ENCODE measurements around the gene GRK4.
"Not testable (repeated sequence)": the region's sequence is repeated elsewhere in the genome, so short reads cannot be mapped to it uniquely, and the experiment has no call there.

The GRK4 gene

GRCh38 chr4:2931512-2932301, 31.7 kb upstream of the GRK4 start:
- peak; percentile 88 to 89 for DNase-seq

- DNase-seq: no peak
Observed at GRCh38 chr4:2932321-2932950, 30.9 kb upstream of the GRK4 start.

GRCh38 chr4:2932951-2933565, 30.3 kb upstream of the GRK4 start:
- peak; percentile 13 to 52 for DNase-seq

GRCh38 chr4:2933566-2934076, 29.8 kb upstream of the GRK4 start:
- DNase-seq: no peak

GRCh38 chr4:2934077-2934812, 29.1 kb upstream of the GRK4 start:
- peak; percentile 73 to 82 for DNase-seq

GRCh38 chr4:2934813-2935761, 28.3 kb upstream of the GRK4 start:
- DNase-seq: peak; percentile 78 to 80

- no peak for DNase-seq
Observed at GRCh38 chr4:2935762-2936743, 27.3 kb upstream of the GRK4 start.

GRCh38 chr4:2936773-2937145, 26.6 kb upstream of the GRK4 start:
- no peak for DNase-seq

- DNase-seq: no peak
Observed at GRCh38 chr4:2937146-2937857, 26.1 kb upstream of the GRK4 start.

GRCh38 chr4:2937986-2938385, 25.4 kb upstream of the GRK4 start:
- no peak for DNase-seq

- not testable (repeated sequence) for DNase-seq
Observed at GRCh38 chr4:2938411-2938810, 25.0 kb upstream of the GRK4 start.

GRCh38 chr4:2938906-2939305, 24.5 kb upstream of the GRK4 start:
- DNase-seq: no peak

- no peak for DNase-seq
Observed at GRCh38 chr4:2939383-2940243, 23.8 kb upstream of the GRK4 start.

- no peak for DNase-seq
Observed at GRCh38 chr4:2940267-2941137, 22.9 kb upstream of the GRK4 start.

GRCh38 chr4:2941138-2942036, 22.0 kb upstream of the GRK4 start:
- no peak for DNase-seq

GRCh38 chr4:2942037-2942531, 21.3 kb upstream of the GRK4 start:
- DNase-seq: no peak

Data from AML-193 (cell line).